Activated naive CD4-positive, alpha-beta T cell treated with Interleukin-2 at 50 U/mL for 16 hours (primary cell): ENCODE results near the gene FBXW4.
A peak's percentile ranks its signal among the peaks of the same experiment; 100 is the strongest.

Source experiments
- DNase-seq: peaks from one replicate; pipeline ENCODE4 v3.0.0-alpha.2; 2020

The FBXW4 gene

GRCh38 chr10:101578803-101579515 is 116.0 kb downstream of the FBXW4 start:
- no peak for DNase-seq

- no peak for DNase-seq
Observed at GRCh38 chr10:101578192-101578591, 116.8 kb downstream of the FBXW4 start.

- DNase-seq = no peak
Observed at GRCh38 chr10:101577121-101577871, 117.7 kb downstream of the FBXW4 start.

- no peak for DNase-seq
Observed at GRCh38 chr10:101576211-101576863, 118.6 kb downstream of the FBXW4 start.

- no peak for DNase-seq
Observed at GRCh38 chr10:101575580-101576210, 119.3 kb downstream of the FBXW4 start.

GRCh38 chr10:101575091-101575490 is 119.9 kb downstream of the FBXW4 start:
- DNase-seq = no peak

GRCh38 chr10:101573885-101574753 is 120.9 kb downstream of the FBXW4 start:
- DNase-seq = no peak

- DNase-seq = no peak
Observed at GRCh38 chr10:101572785-101573184, 122.2 kb downstream of the FBXW4 start.

GRCh38 chr10:101572126-101572525 is 122.8 kb downstream of the FBXW4 start:
- no peak for DNase-seq

GRCh38 chr10:101571271-101571925 is 123.6 kb downstream of the FBXW4 start:
- DNase-seq = no peak

- DNase-seq = no peak
Observed at GRCh38 chr10:101570428-101571270, 124.3 kb downstream of the FBXW4 start.

GRCh38 chr10:101569622-101570427 is 125.1 kb downstream of the FBXW4 start:
- DNase-seq = peak; percentile 81

GRCh38 chr10:101569323-101569621 is 125.7 kb downstream of the FBXW4 start:
- DNase-seq = no peak

- no peak for DNase-seq
Observed at GRCh38 chr10:101568054-101568745, 126.8 kb downstream of the FBXW4 start.

- no peak for DNase-seq
Observed at GRCh38 chr10:101567165-101568006, 127.6 kb downstream of the FBXW4 start.

- DNase-seq = no peak
Observed at GRCh38 chr10:101566333-101567164, 128.4 kb downstream of the FBXW4 start.

- DNase-seq = no peak
Observed at GRCh38 chr10:101565936-101566332, 129.0 kb downstream of the FBXW4 start.
